Measurements from ENCODE around the gene CST5. TPM values are rescaled to one million over a fixed set of nuclear protein-coding genes. Genes with fewer than 3 reads are reported as not detected.
"Not testable (repeated sequence)": the region's sequence is repeated elsewhere in the genome, so short reads cannot be mapped to it uniquely, and the experiment has no call there.

The CST5 gene
- total RNA-seq, 1 donor from 2014 or later = not detected

DNA sequence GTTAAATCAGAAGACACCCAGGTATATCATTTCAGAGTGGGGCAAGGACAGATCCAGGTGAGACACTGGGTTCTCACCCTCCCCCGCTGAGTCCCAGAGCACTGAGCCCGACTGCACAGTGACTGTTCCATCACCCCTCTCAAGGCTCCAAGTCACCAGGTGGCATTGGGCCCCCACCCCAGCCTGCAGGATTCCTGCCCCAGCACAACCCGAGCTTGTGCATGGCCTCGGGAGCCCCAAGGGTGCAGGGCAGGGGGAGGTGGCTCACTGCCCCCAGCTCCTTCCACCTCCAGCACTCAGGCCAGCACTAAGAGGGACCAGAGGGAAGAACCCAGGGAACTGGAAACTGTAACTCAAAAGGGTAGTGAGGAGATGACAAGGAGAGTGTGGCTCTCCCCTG is 39.3 kb upstream of the CST5 start:
- no peaks in the 10 kb centered on the region for H3K36me3 Mint-ChIP-seq (ENCODE audit: low read depth)
- TF ChIP-seq, protein P1, sequence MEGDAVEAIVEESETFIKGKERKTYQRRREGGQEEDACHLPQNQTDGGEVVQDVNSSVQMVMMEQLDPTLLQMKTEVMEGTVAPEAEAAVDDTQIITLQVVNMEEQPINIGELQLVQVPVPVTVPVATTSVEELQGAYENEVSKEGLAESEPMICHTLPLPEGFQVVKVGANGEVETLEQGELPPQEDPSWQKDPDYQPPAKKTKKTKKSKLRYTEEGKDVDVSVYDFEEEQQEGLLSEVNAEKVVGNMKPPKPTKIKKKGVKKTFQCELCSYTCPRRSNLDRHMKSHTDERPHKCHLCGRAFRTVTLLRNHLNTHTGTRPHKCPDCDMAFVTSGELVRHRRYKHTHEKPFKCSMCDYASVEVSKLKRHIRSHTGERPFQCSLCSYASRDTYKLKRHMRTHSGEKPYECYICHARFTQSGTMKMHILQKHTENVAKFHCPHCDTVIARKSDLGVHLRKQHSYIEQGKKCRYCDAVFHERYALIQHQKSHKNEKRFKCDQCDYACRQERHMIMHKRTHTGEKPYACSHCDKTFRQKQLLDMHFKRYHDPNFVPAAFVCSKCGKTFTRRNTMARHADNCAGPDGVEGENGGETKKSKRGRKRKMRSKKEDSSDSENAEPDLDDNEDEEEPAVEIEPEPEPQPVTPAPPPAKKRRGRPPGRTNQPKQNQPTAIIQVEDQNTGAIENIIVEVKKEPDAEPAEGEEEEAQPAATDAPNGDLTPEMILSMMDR (IDR thresholded peaks at IDR 0.05) = no peak
- no peak overlapping the region for H3K27ac Mint-ChIP-seq (ENCODE audit: unreplicated experiment)
- H3K4me1 Mint-ChIP-seq (ENCODE audit: low read depth) = peaks cover 22% of the 10 kb centered on the region
- no peaks in the 10 kb centered on the region for H3K9me3 Mint-ChIP-seq (ENCODE audit: low read depth)
- H3K4me3 Mint-ChIP-seq (ENCODE audit: unreplicated experiment) = no peak overlapping the region
- H3K27me3 Mint-ChIP-seq (ENCODE audit: low read depth) = peaks cover 16% of the 10 kb centered on the region
- no peak for DNase-seq (ENCODE audit: low spot score)

DNA sequence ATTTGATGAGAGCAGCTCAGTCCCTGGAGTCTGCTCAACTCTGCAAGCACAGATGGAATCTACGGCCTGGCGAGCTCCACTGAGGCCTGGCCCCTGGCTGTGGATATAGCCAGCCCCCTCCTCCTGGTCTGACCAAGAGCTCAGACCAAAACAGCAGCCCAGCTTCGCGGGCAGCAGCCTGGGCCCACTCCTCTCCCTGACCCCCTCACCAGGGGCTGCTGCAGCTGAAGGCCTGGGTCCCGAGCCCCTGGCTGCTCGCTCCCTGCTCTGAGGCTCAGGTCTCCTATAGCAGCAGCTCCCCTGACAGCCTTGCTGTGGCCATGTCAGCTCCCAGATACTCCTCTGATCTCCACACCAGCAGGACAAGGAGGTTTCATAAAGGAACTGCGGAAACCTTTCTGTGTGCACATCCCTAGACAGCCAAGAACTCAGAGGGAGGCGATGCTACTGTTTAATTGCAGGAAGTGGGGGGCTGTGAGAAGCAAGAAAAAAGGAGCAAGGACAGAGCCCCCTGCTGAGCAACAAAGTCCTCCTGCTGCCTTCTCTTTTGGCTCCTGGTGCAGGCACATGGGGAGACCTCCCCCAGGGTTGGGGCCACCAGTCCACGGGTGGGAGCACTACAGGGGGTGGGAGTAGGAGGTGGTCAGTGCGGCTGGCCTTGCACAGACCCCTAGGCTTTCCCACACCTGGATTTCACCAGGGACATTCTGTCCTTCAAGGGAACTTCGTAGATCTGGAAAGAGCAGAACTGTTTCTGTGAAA is 38.7 kb upstream of the CST5 start:
- Mint-ChIP-seq H3K36me3 (ENCODE audit: low read depth) (no peaks in the 10 kb centered on the region), H3K4me1 (ENCODE audit: low read depth) (peaks cover 22% of the 10 kb centered on the region), H3K27ac (ENCODE audit: unreplicated experiment) (no peak overlapping the region), H3K4me3 (ENCODE audit: unreplicated experiment) (no peak overlapping the region), H3K27me3 (ENCODE audit: low read depth) (peaks cover 19% of the 10 kb centered on the region), H3K9me3 (ENCODE audit: low read depth) (no peaks in the 10 kb centered on the region)
- TF ChIP-seq, protein P1 (IDR thresholded peaks at IDR 0.05) = no peak
- DNase-seq (ENCODE audit: low spot score) = no peak

DNA sequence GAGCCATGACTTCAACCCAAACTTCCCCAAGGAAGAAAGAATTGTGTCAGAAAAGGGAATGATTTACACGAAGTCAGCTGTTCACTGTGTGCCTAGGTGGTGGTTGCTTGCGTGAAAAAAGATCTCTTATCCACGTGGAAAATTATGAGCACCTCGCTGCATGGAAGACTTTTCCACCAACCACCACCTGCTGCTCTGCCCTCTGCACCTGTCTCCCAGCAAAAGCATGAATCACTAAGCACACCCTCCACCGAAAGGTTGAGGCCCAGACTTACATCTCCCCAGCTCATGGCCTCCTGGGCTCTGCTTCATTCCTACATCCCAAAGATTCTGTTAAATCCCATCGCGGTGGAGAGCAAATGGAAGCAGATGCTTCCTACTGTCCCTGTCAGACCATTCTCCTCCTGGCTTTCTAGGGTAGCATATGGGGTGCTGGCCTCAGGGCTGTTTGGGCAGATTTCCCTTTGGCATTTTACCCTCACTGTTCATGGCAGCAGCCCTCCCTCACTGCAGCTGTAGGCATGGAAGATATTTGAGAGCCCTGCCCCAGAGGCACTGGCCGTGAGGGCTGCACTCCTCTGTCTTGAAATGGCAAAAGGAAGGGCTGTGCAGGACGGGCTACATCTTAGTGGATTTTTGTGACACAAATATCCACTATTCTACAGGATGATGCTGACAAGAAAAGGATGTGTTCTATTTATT is 37.6 kb upstream of the CST5 start:
- Mint-ChIP-seq H3K36me3 (ENCODE audit: low read depth) (no peaks in the 10 kb centered on the region), H3K4me3 (ENCODE audit: unreplicated experiment) (no peak overlapping the region), H3K27ac (ENCODE audit: unreplicated experiment) (no peak overlapping the region), H3K9me3 (ENCODE audit: low read depth) (no peaks in the 10 kb centered on the region), H3K27me3 (ENCODE audit: low read depth) (peaks cover 24% of the 10 kb centered on the region), H3K4me1 (ENCODE audit: low read depth) (peaks cover 22% of the 10 kb centered on the region)
- no peak for DNase-seq (ENCODE audit: low spot score)
- TF ChIP-seq, protein P1 (IDR thresholded peaks at IDR 0.05) = no peak

DNA sequence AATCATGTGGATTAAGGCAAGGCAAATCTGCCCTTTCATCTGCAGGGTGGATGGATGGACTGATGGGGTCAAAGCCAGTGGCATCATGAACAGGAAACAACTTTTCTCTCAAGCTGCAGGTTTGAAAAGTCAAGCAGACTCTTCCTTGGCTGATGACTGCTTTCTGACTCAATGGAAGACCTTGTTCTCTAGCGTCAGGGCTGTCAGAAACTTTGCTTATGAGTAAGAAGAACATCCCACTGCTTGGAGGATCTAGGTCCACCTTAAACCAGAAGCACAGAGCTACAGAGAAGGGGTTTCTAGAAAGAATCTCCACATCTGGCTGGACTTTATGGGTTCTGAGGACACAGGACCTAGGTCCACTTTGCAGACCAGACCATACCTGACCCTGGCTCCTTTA is 36.3 kb upstream of the CST5 start:
- peaks cover 18% of the 10 kb centered on the region for H3K4me1 Mint-ChIP-seq (ENCODE audit: low read depth)
- no peaks in the 10 kb centered on the region for H3K9me3 Mint-ChIP-seq (ENCODE audit: low read depth)
- no peaks in the 10 kb centered on the region for H3K36me3 Mint-ChIP-seq (ENCODE audit: low read depth)
- H3K27me3 Mint-ChIP-seq (ENCODE audit: low read depth) = peaks cover 27% of the 10 kb centered on the region
- DNase-seq (ENCODE audit: low spot score) = no peak
- no peak overlapping the region for H3K4me3 Mint-ChIP-seq (ENCODE audit: unreplicated experiment)
- TF ChIP-seq, protein P1 (IDR thresholded peaks at IDR 0.05) = no peak
- no peak overlapping the region for H3K27ac Mint-ChIP-seq (ENCODE audit: unreplicated experiment)

DNA sequence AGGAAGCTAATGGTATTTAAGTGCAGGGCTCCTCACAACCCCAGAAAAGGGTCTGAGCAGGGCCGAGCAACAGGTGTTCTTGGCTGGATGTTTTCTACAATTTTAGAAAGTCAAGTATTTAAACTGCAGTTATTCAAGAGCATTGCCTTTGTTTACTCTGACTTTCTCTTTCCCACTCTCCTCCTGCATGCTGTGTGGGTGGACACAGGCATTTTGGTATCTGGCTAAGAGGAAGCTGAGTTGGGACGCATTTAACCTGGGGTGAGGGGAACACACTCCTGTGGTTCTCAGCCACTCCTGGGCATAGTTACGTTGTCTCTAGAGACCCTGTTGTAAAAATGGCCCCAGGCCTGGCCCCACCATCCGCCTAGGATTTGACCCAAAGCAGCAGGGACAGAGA is 34.9 kb upstream of the CST5 start:
- not testable (repeated sequence) for H3K9me3 Mint-ChIP-seq (ENCODE audit: low read depth); H3K27ac Mint-ChIP-seq (ENCODE audit: unreplicated experiment); DNase-seq (ENCODE audit: low spot score); H3K4me1 Mint-ChIP-seq (ENCODE audit: low read depth); H3K36me3 Mint-ChIP-seq (ENCODE audit: low read depth); H3K4me3 Mint-ChIP-seq (ENCODE audit: unreplicated experiment)
- peaks cover 27% of the 10 kb centered on the region for H3K27me3 Mint-ChIP-seq (ENCODE audit: low read depth)
